NCI-H2227 (cell line): ENCODE measurements around the gene PHF21A.

Source experiments
- DNase-seq: peaks from one replicate; lab custom pipeline; 2025; ENCODE audit not compliant: unreplicated experiment; lab: John Stamatoyannopoulos, UW

PHF21A gene

GRCh38 chr11:45936511-45937054, 184.7 kb downstream of the PHF21A start:
- DNase-seq = no peak

GRCh38 chr11:45935349-45936064, 185.7 kb downstream of the PHF21A start:
- no peak for DNase-seq

GRCh38 chr11:45934580-45935318, 186.5 kb downstream of the PHF21A start:
- DNase-seq = no peak

- DNase-seq = no peak
These were observed 187.2 kb downstream of the PHF21A start for GRCh38 chr11:45933846-45934579.

- no peak for DNase-seq
These were observed 188.0 kb downstream of the PHF21A start for GRCh38 chr11:45933131-45933831.

- DNase-seq = no peak
These were observed 189.0 kb downstream of the PHF21A start for GRCh38 chr11:45932217-45932616.

- DNase-seq = no peak
These were observed 189.5 kb downstream of the PHF21A start for GRCh38 chr11:45931739-45932138.

GRCh38 chr11:45930951-45931570, 190.2 kb downstream of the PHF21A start:
- DNase-seq = no peak

- DNase-seq = no peak
These were observed 191.0 kb downstream of the PHF21A start for GRCh38 chr11:45930031-45930794.

GRCh38 chr11:45929486-45930030, 191.7 kb downstream of the PHF21A start:
- DNase-seq = no peak

- no peak for DNase-seq
These were observed 192.6 kb downstream of the PHF21A start for GRCh38 chr11:45928535-45929215.

GRCh38 chr11:45927684-45928413, 193.4 kb downstream of the PHF21A start:
- DNase-seq = no peak

GRCh38 chr11:45927332-45927683, 193.9 kb downstream of the PHF21A start:
- no peak for DNase-seq

- no peak for DNase-seq
These were observed 194.5 kb downstream of the PHF21A start for GRCh38 chr11:45926536-45927331.

GRCh38 chr11:45926001-45926401, 195.3 kb downstream of the PHF21A start:
- no peak for DNase-seq

- no peak for DNase-seq
These were observed 195.7 kb downstream of the PHF21A start for GRCh38 chr11:45925550-45925949.

GRCh38 chr11:45924927-45925326, 196.3 kb downstream of the PHF21A start:
- DNase-seq = no peak
